A673 (cell line): ENCODE results near the gene PRUNE2.

Experiments used
- EZH2 ChIP-seq: fragments of 200-600 bp; sonication (generic); IDR thresholded peaks from 2 replicates; pipeline ENCODE4 v1.6.1; 2017; ENCODE audit warnings: borderline replicate concordance, low read depth, mild to moderate bottlenecking, mixed read lengths, antibody characterized with exemption, low read length; ENCODE audit not compliant: poor library complexity, severe bottlenecking
- TF ChIP-seq, protein P1 (sequence below): fragments of 300-800, 200-600 bp; sonication (generic); conservative IDR thresholded peaks from 2 replicates; pipeline ENCODE4 v1.5.1; 2017; ENCODE audit warnings: low read depth, mild to moderate bottlenecking, antibody characterized with exemption, low read length, moderate library complexity, mixed read lengths

GRCh38 chr9:76618762-76619161 is 287.2 kb downstream of the PRUNE2 start:
- TF ChIP-seq, protein P1, sequence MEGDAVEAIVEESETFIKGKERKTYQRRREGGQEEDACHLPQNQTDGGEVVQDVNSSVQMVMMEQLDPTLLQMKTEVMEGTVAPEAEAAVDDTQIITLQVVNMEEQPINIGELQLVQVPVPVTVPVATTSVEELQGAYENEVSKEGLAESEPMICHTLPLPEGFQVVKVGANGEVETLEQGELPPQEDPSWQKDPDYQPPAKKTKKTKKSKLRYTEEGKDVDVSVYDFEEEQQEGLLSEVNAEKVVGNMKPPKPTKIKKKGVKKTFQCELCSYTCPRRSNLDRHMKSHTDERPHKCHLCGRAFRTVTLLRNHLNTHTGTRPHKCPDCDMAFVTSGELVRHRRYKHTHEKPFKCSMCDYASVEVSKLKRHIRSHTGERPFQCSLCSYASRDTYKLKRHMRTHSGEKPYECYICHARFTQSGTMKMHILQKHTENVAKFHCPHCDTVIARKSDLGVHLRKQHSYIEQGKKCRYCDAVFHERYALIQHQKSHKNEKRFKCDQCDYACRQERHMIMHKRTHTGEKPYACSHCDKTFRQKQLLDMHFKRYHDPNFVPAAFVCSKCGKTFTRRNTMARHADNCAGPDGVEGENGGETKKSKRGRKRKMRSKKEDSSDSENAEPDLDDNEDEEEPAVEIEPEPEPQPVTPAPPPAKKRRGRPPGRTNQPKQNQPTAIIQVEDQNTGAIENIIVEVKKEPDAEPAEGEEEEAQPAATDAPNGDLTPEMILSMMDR, result no peak
- TF ChIP-seq EZH2, result no peak
